Glutamatergic neuron (in vitro differentiated cells): ENCODE results near the gene NEAT1. TPM values are rescaled to one million over a fixed set of nuclear protein-coding genes. Genes with fewer than 3 reads are reported as not detected.

Experiments
- DNase-seq: peaks from one replicate; pipeline ENCODE4 v3.0.0; 2022
- H3K27ac Mint-ChIP-seq: one replicate; pipeline ENCODE4 v1.8.0; 2020; ENCODE audit warnings: mild to moderate bottlenecking, mixed read lengths, inconsistent platforms; ENCODE audit not compliant: unreplicated experiment
- H3K27me3 Mint-ChIP-seq: one replicate; pipeline ENCODE4 v1.8.0; 2020; ENCODE audit warnings: mild to moderate bottlenecking, moderate library complexity, mixed read lengths, inconsistent platforms; ENCODE audit not compliant: unreplicated experiment
- H3K36me3 Mint-ChIP-seq: one replicate; pipeline ENCODE4 v1.8.0; 2020; ENCODE audit warnings: mild to moderate bottlenecking, mixed read lengths, inconsistent platforms; ENCODE audit not compliant: unreplicated experiment
- H3K4me1 Mint-ChIP-seq: one replicate; pipeline ENCODE4 v1.8.0; 2020; ENCODE audit warnings: mild to moderate bottlenecking, low read depth, mixed read lengths, inconsistent platforms; ENCODE audit not compliant: unreplicated experiment
- H3K4me3 Mint-ChIP-seq: one replicate; pipeline ENCODE4 v1.8.0; 2020; ENCODE audit warnings: mild to moderate bottlenecking, mixed read lengths, inconsistent platforms; ENCODE audit not compliant: unreplicated experiment
- H3K9me3 Mint-ChIP-seq: one replicate; pipeline ENCODE4 v1.8.0; 2020; ENCODE audit warnings: mild to moderate bottlenecking, moderate library complexity, mixed read lengths, inconsistent platforms; ENCODE audit not compliant: unreplicated experiment
- total RNA-seq: library from RNA; stranded (reverse); fragmentation: NEBNext Ultra II Directional; extraction: Animal tissue kit (Norgen Biotek cat#: 25700); gene quantifications from one replicate; pipeline ENCODE4 v1.2.1, GENCODE V29; 2021; ENCODE audit not compliant: unreplicated experiment
- TF ChIP-seq, protein P1 (sequence below): fragments of 200-600 bp; sonication (generic); IDR thresholded peaks from one replicate; pipeline ENCODE4 v1.5.0; 2021; ENCODE audit not compliant: partially characterized antibody, unreplicated experiment

Gene NEAT1
- total RNA-seq, 1 donor from 2014 or later = 107 TPM

DNA sequence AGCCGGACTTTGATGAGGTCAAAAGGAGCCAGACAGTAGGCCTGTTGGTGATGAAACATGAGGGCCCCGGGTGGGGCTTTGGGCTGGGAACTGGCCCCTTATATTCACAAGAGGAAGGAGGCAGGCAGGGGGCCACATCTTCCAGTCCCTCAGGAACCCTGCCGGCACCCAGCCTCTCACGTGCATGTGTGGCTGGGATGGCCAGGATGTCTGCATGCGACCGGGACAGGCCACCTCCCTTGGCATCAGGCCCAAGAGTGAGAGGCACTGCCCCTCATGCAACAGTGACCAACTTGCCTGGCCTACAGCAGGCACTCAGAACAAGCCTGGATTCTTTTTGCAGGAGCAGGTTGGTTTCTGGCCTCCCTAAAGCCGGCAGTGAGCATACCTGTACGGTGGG, 45.6 kb upstream of the NEAT1 start:
- Mint-ChIP-seq H3K36me3 (no peaks in the 10 kb centered on the region), H3K4me3 (no peak overlapping the region), H3K9me3 (no peaks in the 10 kb centered on the region), H3K27me3 (peaks cover 5% of the 10 kb centered on the region), H3K27ac (no peak overlapping the region), H3K4me1 (no peaks in the 10 kb centered on the region)
- TF ChIP-seq, protein P1, sequence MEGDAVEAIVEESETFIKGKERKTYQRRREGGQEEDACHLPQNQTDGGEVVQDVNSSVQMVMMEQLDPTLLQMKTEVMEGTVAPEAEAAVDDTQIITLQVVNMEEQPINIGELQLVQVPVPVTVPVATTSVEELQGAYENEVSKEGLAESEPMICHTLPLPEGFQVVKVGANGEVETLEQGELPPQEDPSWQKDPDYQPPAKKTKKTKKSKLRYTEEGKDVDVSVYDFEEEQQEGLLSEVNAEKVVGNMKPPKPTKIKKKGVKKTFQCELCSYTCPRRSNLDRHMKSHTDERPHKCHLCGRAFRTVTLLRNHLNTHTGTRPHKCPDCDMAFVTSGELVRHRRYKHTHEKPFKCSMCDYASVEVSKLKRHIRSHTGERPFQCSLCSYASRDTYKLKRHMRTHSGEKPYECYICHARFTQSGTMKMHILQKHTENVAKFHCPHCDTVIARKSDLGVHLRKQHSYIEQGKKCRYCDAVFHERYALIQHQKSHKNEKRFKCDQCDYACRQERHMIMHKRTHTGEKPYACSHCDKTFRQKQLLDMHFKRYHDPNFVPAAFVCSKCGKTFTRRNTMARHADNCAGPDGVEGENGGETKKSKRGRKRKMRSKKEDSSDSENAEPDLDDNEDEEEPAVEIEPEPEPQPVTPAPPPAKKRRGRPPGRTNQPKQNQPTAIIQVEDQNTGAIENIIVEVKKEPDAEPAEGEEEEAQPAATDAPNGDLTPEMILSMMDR = no peak
- no peak for DNase-seq

DNA sequence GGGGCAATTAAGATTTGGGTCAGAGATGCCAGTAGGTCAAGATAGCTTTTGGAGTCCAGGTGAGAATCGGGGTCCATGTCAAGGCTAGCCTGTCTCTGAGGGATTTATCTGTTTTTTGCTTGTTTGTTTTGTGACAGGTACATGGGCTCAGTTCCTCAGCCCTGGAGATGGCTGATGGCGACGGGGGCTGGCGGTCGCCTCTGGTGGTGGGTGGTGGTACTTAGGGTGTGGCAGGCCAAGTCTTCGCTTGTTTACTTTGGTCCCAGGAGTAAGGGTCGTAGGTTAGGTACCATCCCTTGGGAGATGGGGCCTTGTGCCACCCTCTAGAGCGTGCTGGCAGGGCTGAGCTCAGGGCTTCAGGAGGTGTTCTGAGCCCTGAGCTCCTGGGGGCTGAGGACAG, 44.8 kb upstream of the NEAT1 start:
- TF ChIP-seq, protein P1 = peak; percentile 39
- no peaks in the 10 kb centered on the region for H3K9me3 Mint-ChIP-seq
- H3K36me3 Mint-ChIP-seq = no peaks in the 10 kb centered on the region
- no peak for DNase-seq
- H3K4me3 Mint-ChIP-seq = no peak overlapping the region
- H3K4me1 Mint-ChIP-seq = peaks cover 4% of the 10 kb centered on the region
- H3K27me3 Mint-ChIP-seq = peaks cover 7% of the 10 kb centered on the region
- no peak overlapping the region for H3K27ac Mint-ChIP-seq

DNA sequence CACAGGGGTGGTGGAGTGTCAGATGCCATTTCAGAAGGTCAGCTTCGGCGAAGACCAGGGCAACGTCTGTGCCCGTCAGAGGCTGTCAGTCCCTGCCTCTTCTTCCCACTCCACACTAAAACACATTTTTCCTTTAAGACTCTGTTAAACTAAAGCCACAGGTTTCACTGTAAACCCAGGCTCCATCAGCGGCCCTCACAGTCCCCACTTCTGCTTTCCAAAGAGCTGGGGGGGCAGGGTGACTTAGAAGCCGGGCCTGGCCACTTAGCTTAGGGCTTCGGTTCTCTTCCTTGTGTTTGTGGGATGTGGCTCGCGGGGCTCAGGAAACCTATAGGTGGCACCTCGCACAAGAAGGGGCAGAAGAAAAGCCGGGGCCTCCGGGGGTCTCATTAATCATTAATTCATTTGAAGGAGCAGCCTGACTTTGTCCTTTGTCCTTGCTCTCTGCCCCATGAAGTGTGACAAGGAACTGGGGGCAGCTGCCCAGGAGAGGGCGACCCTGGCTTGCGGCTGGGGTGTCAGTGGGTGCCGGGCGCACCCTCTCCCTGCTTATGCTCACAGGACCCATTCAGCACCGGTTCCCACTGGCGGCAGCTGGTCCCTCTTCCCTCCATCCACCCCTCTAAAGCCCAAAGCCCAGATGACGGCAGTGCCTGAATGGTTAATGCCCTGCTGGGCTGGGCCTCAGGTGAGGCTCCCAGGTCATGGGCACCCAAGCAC, 44.2 kb upstream of the NEAT1 start:
- peaks cover 8% of the 10 kb centered on the region for H3K27me3 Mint-ChIP-seq
- TF ChIP-seq, protein P1 = no peak
- no peak overlapping the region for H3K4me3 Mint-ChIP-seq
- H3K4me1 Mint-ChIP-seq = peaks cover 6% of the 10 kb centered on the region
- H3K9me3 Mint-ChIP-seq = no peaks in the 10 kb centered on the region
- DNase-seq = no peak
- no peak overlapping the region for H3K27ac Mint-ChIP-seq
- H3K36me3 Mint-ChIP-seq = no peaks in the 10 kb centered on the region

DNA sequence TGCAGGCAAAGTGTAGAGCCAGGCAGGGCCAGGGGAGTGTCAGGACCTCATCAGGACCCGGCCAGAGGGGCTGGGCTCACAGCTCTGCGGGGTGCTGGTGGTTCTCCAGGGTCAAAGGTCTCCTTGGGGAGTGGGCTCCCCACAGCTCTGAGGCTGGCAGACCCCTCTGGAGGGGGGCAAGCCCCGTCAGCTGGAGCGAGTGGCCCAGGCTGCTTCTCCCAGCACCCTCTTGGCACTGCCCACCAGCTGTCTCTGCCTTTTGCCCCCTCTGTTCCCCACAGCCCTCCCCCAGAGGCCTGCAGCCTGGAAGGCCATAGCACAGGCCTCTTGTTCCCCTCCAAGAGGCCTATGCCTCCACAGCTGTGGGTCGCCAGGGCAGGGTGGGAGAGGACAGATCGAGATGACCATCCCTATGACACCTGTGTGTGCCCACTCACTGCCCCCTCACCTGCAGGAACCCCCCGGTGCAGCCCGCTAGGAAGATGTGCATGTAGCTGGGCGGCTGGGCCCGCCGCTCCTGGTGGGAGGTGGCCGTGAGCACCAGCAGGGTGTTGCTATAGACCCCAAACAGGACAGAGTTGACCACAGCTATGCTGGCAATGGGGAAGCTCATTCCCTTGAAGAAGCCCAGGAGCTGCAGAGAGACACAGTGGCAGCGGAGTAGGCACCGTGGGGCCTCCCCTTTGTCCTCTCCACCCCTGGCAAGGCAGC, 43.5 kb upstream of the NEAT1 start:
- H3K36me3 Mint-ChIP-seq = no peaks in the 10 kb centered on the region
- peaks cover 5% of the 10 kb centered on the region for H3K27me3 Mint-ChIP-seq
- H3K4me3 Mint-ChIP-seq = no peak overlapping the region
- H3K9me3 Mint-ChIP-seq = no peaks in the 10 kb centered on the region
- TF ChIP-seq, protein P1 = no peak
- peaks cover 6% of the 10 kb centered on the region for H3K4me1 Mint-ChIP-seq
- no peak overlapping the region for H3K27ac Mint-ChIP-seq
- DNase-seq = no peak
